Measurements from ENCODE around the gene SETD1A. TPM values are rescaled to one million over a fixed set of nuclear protein-coding genes. Genes with fewer than 3 reads are reported as not detected.
A peak's percentile ranks its signal among the peaks of the same experiment; 100 is the strongest.

Gene SETD1A
- polyA plus RNA-seq, 1 donor (not counting 4 experiments of a cell fraction or from before 2014, with no cell fraction given): 1.1 TPM

DNA sequence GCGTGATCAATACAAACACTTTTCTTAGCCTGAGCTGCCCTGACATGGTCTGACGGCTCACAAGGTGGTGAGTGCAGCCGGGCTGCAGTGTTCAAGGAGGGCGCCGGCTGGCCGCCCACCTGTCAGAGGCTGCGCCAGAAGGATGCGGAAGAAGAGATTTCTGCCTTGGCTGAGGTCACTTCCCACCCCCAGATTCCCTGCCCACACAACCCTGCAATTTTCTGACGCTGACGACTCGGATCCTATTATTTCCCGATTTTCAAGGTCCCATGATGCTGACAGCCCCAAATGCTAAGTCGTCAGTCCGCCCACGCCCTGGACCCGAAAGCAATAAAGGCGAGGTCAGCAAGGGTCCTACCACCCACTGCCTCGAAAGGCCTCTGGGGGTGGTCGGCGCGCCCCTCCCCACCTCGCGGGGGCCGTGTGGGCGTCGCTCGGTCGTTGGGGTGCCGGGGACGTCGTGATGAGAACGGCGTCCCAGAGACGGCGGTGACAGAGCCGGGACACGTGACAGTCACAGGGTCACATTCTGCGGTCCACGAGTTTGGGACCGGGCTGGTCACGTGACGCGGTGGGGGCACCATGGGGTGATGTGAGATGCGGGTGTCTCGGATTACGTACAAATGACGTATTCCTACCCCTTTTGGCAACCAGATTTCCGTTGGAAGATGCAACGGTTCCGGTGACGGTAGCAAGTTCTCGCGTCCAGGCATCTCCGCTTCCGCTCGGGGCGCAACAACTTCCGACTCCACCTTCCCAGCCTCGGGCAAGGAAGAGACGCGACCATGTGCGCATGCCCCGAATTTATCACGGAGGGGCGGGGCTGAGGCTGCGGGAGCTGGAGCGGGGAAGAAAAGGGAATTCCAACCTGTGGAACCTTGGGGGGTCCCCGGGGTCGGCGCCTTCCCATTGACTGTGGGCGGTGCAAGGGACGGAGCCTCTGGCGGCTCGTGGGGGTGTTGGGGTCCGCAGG is 75.5 kb downstream of the SETD1A start, which contains the start of gene STX4:
Gene STX4, plus strand, starts transcription at position 823 of the 973 bp plus-strand sequence. CDS start 248 bp downstream, outside the sequence.
- Histone ChIP-seq H3K4me1 (ENCODE audit: control insufficient read depth, extremely low read depth, insufficient read depth, low read length) (peaks cover 10% of the 10 kb centered on the region), H4K20me1 (ENCODE audit: control insufficient read depth, extremely low read depth, insufficient read depth, low read length) (peaks cover 2% of the 10 kb centered on the region), H3K36me3 (ENCODE audit: control insufficient read depth in 2 of 2, extremely low read depth in 1 of 2, insufficient read depth in 2 of 2, low read length in 2 of 2) (peaks cover 7 to 13% of the 10 kb centered on the region in 2 experiments), H3K4me2 (ENCODE audit: control insufficient read depth, extremely low read depth, insufficient read depth, low read depth, low read length) (peak within 1 kb of the TSS; percentile 84), H3K9me3 (ENCODE audit: control insufficient read depth, low read depth, low read length) (no peaks in the 10 kb centered on the region), H3K4me3 (ENCODE audit: control insufficient read depth in 2 of 3, extremely low read depth in 1 of 3, insufficient read depth in 2 of 3, low read depth in 1 of 3, low read length in 3 of 3) (peak within 1 kb of the TSS; percentile 98 to 99 (median 98)), H2AFZ (ENCODE audit: control insufficient read depth, low read length) (peak within 1 kb of the TSS; percentile 98), H3K9me1 (ENCODE audit: control insufficient read depth, extremely low read depth, insufficient read depth, low read length) (no peaks in the 10 kb centered on the region), H3K79me2 (ENCODE audit: control insufficient read depth, insufficient read depth, low read length) (peaks cover 13% of the 10 kb centered on the region), H3K27ac (ENCODE audit: control insufficient read depth, insufficient read depth, low read length) (peak within 1 kb of the TSS; percentile 89), H3K9ac (ENCODE audit: control insufficient read depth, extremely low read depth, insufficient read depth, low read length) (peak within 1 kb of the TSS; percentile 92), H3K27me3 (ENCODE audit: control insufficient read depth, extremely low read depth, insufficient read depth, low read length) (no peaks in the 10 kb centered on the region)
- DNase-seq (ENCODE audit: low read depth, low spot score): peak; percentile 98
- FAIRE-seq: peak; percentile 76
- dilution Hi-C loops (cut with MboI; ENCODE audit: extremely low pct_ligation_motif_present, low sequenced_read_pairs): no loop called here
- TF ChIP-seq EZH2 (IDR thresholded peaks at IDR 0.05; ENCODE audit: low read length): no peak
- TF ChIP-seq, protein P1, sequence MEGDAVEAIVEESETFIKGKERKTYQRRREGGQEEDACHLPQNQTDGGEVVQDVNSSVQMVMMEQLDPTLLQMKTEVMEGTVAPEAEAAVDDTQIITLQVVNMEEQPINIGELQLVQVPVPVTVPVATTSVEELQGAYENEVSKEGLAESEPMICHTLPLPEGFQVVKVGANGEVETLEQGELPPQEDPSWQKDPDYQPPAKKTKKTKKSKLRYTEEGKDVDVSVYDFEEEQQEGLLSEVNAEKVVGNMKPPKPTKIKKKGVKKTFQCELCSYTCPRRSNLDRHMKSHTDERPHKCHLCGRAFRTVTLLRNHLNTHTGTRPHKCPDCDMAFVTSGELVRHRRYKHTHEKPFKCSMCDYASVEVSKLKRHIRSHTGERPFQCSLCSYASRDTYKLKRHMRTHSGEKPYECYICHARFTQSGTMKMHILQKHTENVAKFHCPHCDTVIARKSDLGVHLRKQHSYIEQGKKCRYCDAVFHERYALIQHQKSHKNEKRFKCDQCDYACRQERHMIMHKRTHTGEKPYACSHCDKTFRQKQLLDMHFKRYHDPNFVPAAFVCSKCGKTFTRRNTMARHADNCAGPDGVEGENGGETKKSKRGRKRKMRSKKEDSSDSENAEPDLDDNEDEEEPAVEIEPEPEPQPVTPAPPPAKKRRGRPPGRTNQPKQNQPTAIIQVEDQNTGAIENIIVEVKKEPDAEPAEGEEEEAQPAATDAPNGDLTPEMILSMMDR (optimal IDR thresholded peaks at IDR 0.05 in 1 of 3, IDR thresholded peaks at IDR 0.05 in 1 of 3, conservative IDR thresholded peaks at IDR 0.05 in 1 of 3; ENCODE audit: extremely low read depth in 1 of 3, insufficient read depth in 2 of 3, low read length in 3 of 3): no peak

DNA sequence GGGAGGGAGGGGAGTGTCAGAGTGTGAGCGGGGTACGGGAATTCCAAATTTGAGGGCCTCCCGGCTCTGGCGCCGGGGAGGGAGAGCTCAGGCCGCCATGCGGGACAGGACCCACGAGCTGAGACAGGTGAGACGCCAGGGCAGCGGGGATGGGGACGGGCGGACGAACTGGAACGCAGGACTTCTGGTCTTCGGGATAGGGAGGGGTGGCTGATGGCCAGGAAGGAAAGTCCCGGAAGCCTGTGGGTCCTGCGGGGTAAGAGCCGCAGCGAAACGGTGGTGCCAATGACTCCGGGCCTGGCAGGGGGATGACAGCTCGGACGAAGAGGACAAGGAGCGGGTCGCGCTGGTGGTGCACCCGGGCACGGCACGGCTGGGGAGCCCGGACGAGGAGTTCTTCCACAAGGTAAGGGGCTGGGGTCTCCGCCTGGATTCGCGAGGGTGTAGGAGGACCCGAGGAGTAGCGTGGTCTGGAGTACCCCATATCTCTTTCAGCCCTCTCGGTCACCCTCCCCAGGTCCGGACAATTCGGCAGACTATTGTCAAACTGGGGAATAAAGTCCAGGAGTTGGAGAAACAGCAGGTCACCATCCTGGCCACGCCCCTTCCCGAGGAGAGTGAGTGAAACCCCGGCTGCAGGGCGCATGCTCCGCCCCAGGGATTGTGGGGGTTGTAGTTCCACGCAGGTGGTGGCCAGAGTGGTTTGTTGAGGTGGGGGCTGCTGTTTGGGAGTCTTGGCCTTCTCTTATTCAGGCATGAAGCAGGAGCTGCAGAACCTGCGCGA is 76.3 kb downstream of the SETD1A start:
- Histone ChIP-seq H3K4me1 (ENCODE audit: control insufficient read depth, extremely low read depth, insufficient read depth, low read length) (peaks cover 10% of the 10 kb centered on the region), H3K9me3 (ENCODE audit: control insufficient read depth, low read depth, low read length) (no peaks in the 10 kb centered on the region), H4K20me1 (ENCODE audit: control insufficient read depth, extremely low read depth, insufficient read depth, low read length) (peaks cover 2% of the 10 kb centered on the region), H3K9me1 (ENCODE audit: control insufficient read depth, extremely low read depth, insufficient read depth, low read length) (no peaks in the 10 kb centered on the region), H3K27ac (ENCODE audit: control insufficient read depth, insufficient read depth, low read length) (peak overlapping the region; percentile 89), H3K36me3 (ENCODE audit: control insufficient read depth in 2 of 2, extremely low read depth in 1 of 2, insufficient read depth in 2 of 2, low read length in 2 of 2) (peaks cover 14 to 19% of the 10 kb centered on the region in 2 experiments), H3K4me2 (ENCODE audit: control insufficient read depth, extremely low read depth, insufficient read depth, low read depth, low read length) (peak overlapping the region; percentile 84), H2AFZ (ENCODE audit: control insufficient read depth, low read length) (peak overlapping the region; percentile 82), H3K79me2 (ENCODE audit: control insufficient read depth, insufficient read depth, low read length) (peaks cover 13% of the 10 kb centered on the region), H3K9ac (ENCODE audit: control insufficient read depth, extremely low read depth, insufficient read depth, low read length) (peak overlapping the region; percentile 92), H3K4me3 (ENCODE audit: control insufficient read depth in 2 of 3, extremely low read depth in 1 of 3, insufficient read depth in 2 of 3, low read depth in 1 of 3, low read length in 3 of 3) (peak overlapping the region; percentile 98 to 99 (median 98)), H3K27me3 (ENCODE audit: control insufficient read depth, extremely low read depth, insufficient read depth, low read length) (no peaks in the 10 kb centered on the region)
- no peak for DNase-seq (ENCODE audit: low read depth, low spot score)
- TF ChIP-seq, protein P1 (optimal IDR thresholded peaks at IDR 0.05 in 1 of 3, IDR thresholded peaks at IDR 0.05 in 1 of 3, conservative IDR thresholded peaks at IDR 0.05 in 1 of 3; ENCODE audit: extremely low read depth in 1 of 3, insufficient read depth in 2 of 3, low read length in 3 of 3): no peak
- TF ChIP-seq EZH2 (IDR thresholded peaks at IDR 0.05; ENCODE audit: low read length): no peak
- dilution Hi-C loops (cut with MboI; ENCODE audit: extremely low pct_ligation_motif_present, low sequenced_read_pairs): no loop called here
- no peak for FAIRE-seq

Small RNAs within 50 kb of the gene (small RNA-seq; reads per million reads assigned to genes)
- gene AC135048.1 (ENCODE audit: insufficient read length in 3 of 3, low read depth in 3 of 3, low replicate concordance in 1 of 3): 0 to 0.33 (median 0) reads per million in 3 experiments

Other genes starting within 250 kb of the SETD1A start
- 28.9 to 40.6 TPM (median 31.8 TPM) in 3 replicates for gene PHKG2, start 209.3 kb upstream of the SETD1A start, polyA plus RNA-seq
- 2.2 to 3.0 TPM (median 2.3 TPM) in 3 replicates for gene CFAP119, start 195.7 kb upstream of the SETD1A start, polyA plus RNA-seq
- gene RNF40, start 195.4 kb upstream of the SETD1A start, polyA plus RNA-seq: 45.2 to 59.6 TPM (median 52.7 TPM) in 3 replicates
- 3.6 to 6.0 TPM (median 4.1 TPM) in 3 replicates for gene ZNF629, start 170.5 kb upstream of the SETD1A start, polyA plus RNA-seq
- gene BCL7C, start 63.7 kb upstream of the SETD1A start, polyA plus RNA-seq: 18.5 to 22.4 TPM (median 19.2 TPM) in 3 replicates
- gene CTF1, start 61.1 kb upstream of the SETD1A start, polyA plus RNA-seq: 2.1 to 3.2 TPM (median 2.6 TPM) in 3 replicates
- 9.6 to 15.0 TPM (median 10.2 TPM) in 3 replicates for gene FBXL19, start 34.2 kb upstream of the SETD1A start, polyA plus RNA-seq
- 8.1 to 12.7 TPM (median 10.8 TPM) in 3 replicates for gene ORAI3, start 8.7 kb upstream of the SETD1A start, polyA plus RNA-seq
- gene HSD3B7, start 27.5 kb downstream of the SETD1A start, polyA plus RNA-seq: 2.0 to 3.5 TPM (median 2.4 TPM) in 3 replicates
- 0.34 to 0.55 TPM (median 0.50 TPM) in 3 replicates for gene STX1B, start 52.9 kb downstream of the SETD1A start, polyA plus RNA-seq
- gene STX4, start 75.8 kb downstream of the SETD1A start, polyA plus RNA-seq: 43.6 to 51.1 TPM (median 48.3 TPM) in 3 replicates
- 5.5 to 9.4 TPM (median 8.3 TPM) in 3 replicates for gene ZNF668, start 116.5 kb downstream of the SETD1A start, polyA plus RNA-seq
- 2.5 to 4.3 TPM (median 2.7 TPM) in 3 replicates for gene ZNF646, start 116.7 kb downstream of the SETD1A start, polyA plus RNA-seq
- gene PRSS53, start 131.2 kb downstream of the SETD1A start, polyA plus RNA-seq: 0.50 to 1.2 TPM (median 0.97 TPM) in 3 replicates
- 73.6 to 118 TPM (median 96.1 TPM) in 3 replicates for gene VKORC1, start 137.0 kb downstream of the SETD1A start, polyA plus RNA-seq
- gene BCKDK, start 150.6 kb downstream of the SETD1A start, polyA plus RNA-seq: 17.2 to 35.7 TPM (median 19.9 TPM) in 3 replicates
- gene KAT8, start 159.9 kb downstream of the SETD1A start, polyA plus RNA-seq: 25.9 to 26.4 TPM (median 26.1 TPM) in 3 replicates
- gene PRSS8, start 178.0 kb downstream of the SETD1A start, polyA plus RNA-seq: 31.2 to 65.3 TPM (median 46.4 TPM) in 3 replicates
- gene PRSS36, start 192.3 kb downstream of the SETD1A start, polyA plus RNA-seq: 0.08 to 0.95 TPM (median 0.43 TPM) in 3 replicates
- gene FUS, start 222.4 kb downstream of the SETD1A start, polyA plus RNA-seq: 88.0 to 210 TPM (median 199 TPM) in 3 replicates
- gene PYCARD, start 245.0 kb downstream of the SETD1A start, polyA plus RNA-seq: 46.4 to 84.9 TPM (median 58.1 TPM) in 3 replicates

Measured in keratinocyte (primary cell).